K562 (cell line): ENCODE results near the gene SLC7A11. TPM values are rescaled to one million over a fixed set of nuclear protein-coding genes. Genes with fewer than 3 reads are reported as not detected.

Source experiments
- CTCFL ChIP-seq: IDR thresholded peaks from 2 replicates; pipeline ENCODE4 v1.6.1; 2011; ENCODE audit warnings: borderline replicate concordance, low read depth, mild to moderate bottlenecking, moderate library complexity, low read length; ENCODE audit not compliant: insufficient read depth, poor library complexity, severe bottlenecking
- E2F5 ChIP-seq: sonication (generic); formaldehyde crosslinking; IDR thresholded peaks from 2 replicates; pipeline ENCODE4 v1.8.0; 2022; ENCODE audit warnings: mild to moderate bottlenecking, missing genetic modification reagents
- EP300 ChIP-seq: IDR thresholded peaks from 2 replicates; pipeline ENCODE4 v1.6.1; 2012; ENCODE audit warnings: low read length, improper control_type of control experiment
- FOXP1 ChIP-seq: sonication (generic); formaldehyde crosslinking; IDR thresholded peaks from 2 replicates; pipeline ENCODE4 v1.8.0; 2022; ENCODE audit warnings: mild to moderate bottlenecking, missing genetic modification reagents
- HDGF ChIP-seq: fragments of 450-650 bp; IDR thresholded peaks from 2 replicates; pipeline ENCODE4 v1.6.1; 2016
- HLTF ChIP-seq: fragments of 450-650 bp; IDR thresholded peaks from 2 replicates; pipeline ENCODE4 v1.6.1; 2016
- HMGN3 ChIP-seq: IDR thresholded peaks from 2 replicates; pipeline ENCODE4 v1.6.1; 2011; ENCODE audit warnings: borderline replicate concordance, low read depth, mild to moderate bottlenecking, mixed read lengths, low read length; ENCODE audit not compliant: insufficient read length; ENCODE audit errors: extremely low read depth
- HOXB6 ChIP-seq: fragments of 250-450 bp; sonication (Bioruptor Pico); IDR thresholded peaks from 2 replicates; pipeline ENCODE4 v1.5.1; 2022; ENCODE audit warnings: mild to moderate bottlenecking, borderline replicate concordance
- MEF2A ChIP-seq: IDR thresholded peaks from 2 replicates; pipeline ENCODE4 v1.6.1; 2011; ENCODE audit warnings: low read depth, mild to moderate bottlenecking, low read length, moderate library complexity; ENCODE audit not compliant: control insufficient read depth
- MIER1 ChIP-seq: fragments of 450-650 bp; IDR thresholded peaks from 2 replicates; pipeline ENCODE4 v1.6.1; 2016; ENCODE audit warnings: antibody characterized with exemption, mild to moderate bottlenecking, low read depth
- PHTF2 ChIP-seq: fragments of 250-450 bp; sonication (Bioruptor Pico); IDR thresholded peaks from 2 replicates; pipeline ENCODE4 v1.5.0; 2021; ENCODE audit warnings: mild to moderate bottlenecking
- PPARD ChIP-seq: fragments of 250-450 bp; sonication (Bioruptor Pico); IDR thresholded peaks from 2 replicates; pipeline ENCODE4 v1.8.0; 2022; ENCODE audit warnings: inconsistent platforms, mild to moderate bottlenecking, moderate library complexity
- RCOR1 ChIP-seq, 2 experiments: IDR thresholded peaks; 2 replicates each; pipeline ENCODE4 v1.6.1; 2012; ENCODE audit warnings: low read depth in 2 of 2, low read length in 2 of 2, borderline replicate concordance in 1 of 2, improper control_type of control experiment in 1 of 2
- RHOXF2B ChIP-seq: fragments of 250-450 bp; sonication (Bioruptor Pico); conservative IDR thresholded peaks from 2 replicates; pipeline ENCODE4 v1.5.1; 2021
- SIN3A ChIP-seq, 2 experiments: fragments of 150-350 bp in 1 of 2; IDR thresholded peaks; 2 replicates each; pipeline ENCODE4 v1.6.1; 2011 to 2016; ENCODE audit warnings: borderline replicate concordance in 2 of 2, low read depth in 2 of 2, low read length in 2 of 2, mild to moderate bottlenecking in 2 of 2, moderate library complexity in 2 of 2; ENCODE audit not compliant: control insufficient read depth in 1 of 2
- SMARCE1 ChIP-seq: fragments of 450-650 bp; IDR thresholded peaks from 2 replicates; pipeline ENCODE4 v1.7.1; 2016; ENCODE audit warnings: mild to moderate bottlenecking
- XRCC5 ChIP-seq: fragments of 200-400 bp; formaldehyde crosslinking; IDR thresholded peaks from 2 replicates; pipeline ENCODE4 v1.6.1; 2017; ENCODE audit warnings: low read depth, mild to moderate bottlenecking, low read length
- ZBTB1 ChIP-seq: sonication (generic); formaldehyde crosslinking; IDR thresholded peaks from 2 replicates; pipeline ENCODE4 v1.8.1; 2023; ENCODE audit warnings: missing genetic modification reagents, low read depth, mild to moderate bottlenecking, borderline replicate concordance
- ZNF197 ChIP-seq: fragments of 200-800 bp; sonication (Bioruptor generic); IDR thresholded peaks from 2 replicates; pipeline ENCODE4 v1.6.1; 2016; ENCODE audit warnings: low read depth, missing genetic modification characterization, missing compliant biosample characterization
- ZNF586 ChIP-seq: fragments of 450-650 bp; formaldehyde crosslinking; conservative IDR thresholded peaks from 2 replicates; pipeline ENCODE4 v1.4.0; 2020; ENCODE audit warnings: mild to moderate bottlenecking, moderate library complexity
- polyA plus RNA-seq, 8 experiments: library from polyadenylated mRNA; depleted of rRNA in 4 of 8; stranded (reverse) in 5 of 8; unstranded in 3 of 8; fragments of >200 nt; fragmentation: Nextera tagmentation in 2 of 8; fragmentation: Illumina TruSeq in 1 of 8; extraction: Ambion mirVana in 2 of 8; extraction: Trizol in 1 of 8; gene quantifications; 2 replicates each; pipeline versions ENCODE4 v1.2.1 to v1.2.3, GENCODE V29; 2011 to 2014; ENCODE audit warnings: inconsistent platforms in 1 of 8, missing spikeins in 1 of 8
- total RNA-seq, 7 experiments: library from RNA; depleted of rRNA in 6 of 7; stranded (reverse); fragments of >200 nt in 6 of 7; fragmentation: Illumina TruSeq in 2 of 7; extraction: Trizol in 2 of 7; gene quantifications; 2 replicates each; pipeline versions ENCODE4 v1.2.1 to v1.2.3, GENCODE V29; 2011 to 2021; ENCODE audit warnings: low replicate concordance in 1 of 7
- TF ChIP-seq, protein P1 (sequence below): fragments of 250-450 bp; sonication (Bioruptor Pico); IDR thresholded peaks from 2 replicates; pipeline ENCODE4 v1.9.0; 2021; ENCODE audit warnings: mild to moderate bottlenecking, inconsistent platforms
- TF ChIP-seq, protein P2 (sequence below): fragments of 250-450 bp; sonication (Bioruptor Pico); IDR thresholded peaks from 2 replicates; pipeline ENCODE4 v1.5.0; 2021

The SLC7A11 gene
- total and polyA plus RNA-seq, 9 of the 15 experiments (the other 6 are each of a cell fraction or from before 2014, with no cell fraction given): 4.5 to 26.1 (median 13.5) TPM

DNA sequence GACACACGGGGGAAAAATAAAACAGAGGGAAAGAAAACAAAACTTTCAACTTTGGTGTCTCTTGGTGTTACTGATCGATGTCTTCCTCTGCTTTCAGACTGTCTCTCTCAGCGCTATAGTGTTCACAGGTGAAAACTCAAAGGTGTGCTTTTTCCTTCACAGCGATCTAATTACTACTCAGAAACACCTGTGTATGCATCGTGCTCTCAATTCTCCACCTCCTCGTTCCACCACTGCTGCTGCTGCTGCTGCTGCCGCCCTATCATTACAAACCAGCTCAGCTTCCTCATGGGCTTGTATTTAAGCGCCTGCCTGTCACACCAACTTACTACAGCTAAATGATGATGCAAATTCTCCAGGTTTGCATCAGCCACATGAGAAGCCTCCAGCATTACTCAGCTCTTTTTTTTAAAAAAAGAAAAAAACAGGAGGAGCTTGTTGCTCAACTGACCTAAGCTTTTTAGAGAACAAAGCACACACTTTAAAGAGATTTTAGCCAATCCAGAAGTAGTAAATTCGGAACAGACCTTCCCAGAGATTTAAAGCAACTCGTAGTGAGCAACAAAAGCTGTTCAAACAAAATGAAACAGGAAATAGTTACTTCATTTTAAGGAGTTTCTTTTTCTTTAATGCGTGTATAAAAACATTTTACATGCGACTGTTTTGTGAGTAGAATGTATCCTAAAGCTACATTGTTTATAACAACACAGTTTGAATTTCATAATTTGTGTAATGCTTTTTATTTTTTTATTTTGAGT lies at the start of gene SLC7A11 (continued):
- TF ChIP-seq EP300: peak; percentile 91
- no peak for TF ChIP-seq RHOXF2B (CRISPR knock-in tag)
- TF ChIP-seq ZNF586 (CRISPR knock-in tag): no peak
- TF ChIP-seq FOXP1 (CRISPR knock-in tag): no peak
- TF ChIP-seq ZBTB1 (CRISPR knock-in tag): no peak
- TF ChIP-seq XRCC5: no peak
- 0 out of 2 replicates have a peak, but pooled peaks have one; percentile 65 for TF ChIP-seq ZNF197 (CRISPR knock-in tag)
- no peak for TF ChIP-seq PHTF2 (CRISPR knock-in tag)
- TF ChIP-seq HMGN3: no peak
- TF ChIP-seq HDGF: no peak
- TF ChIP-seq CTCFL: no peak
- TF ChIP-seq HLTF: 0 out of 2 replicates have a peak, but pooled peaks have one; percentile 61
- TF ChIP-seq, protein P1, sequence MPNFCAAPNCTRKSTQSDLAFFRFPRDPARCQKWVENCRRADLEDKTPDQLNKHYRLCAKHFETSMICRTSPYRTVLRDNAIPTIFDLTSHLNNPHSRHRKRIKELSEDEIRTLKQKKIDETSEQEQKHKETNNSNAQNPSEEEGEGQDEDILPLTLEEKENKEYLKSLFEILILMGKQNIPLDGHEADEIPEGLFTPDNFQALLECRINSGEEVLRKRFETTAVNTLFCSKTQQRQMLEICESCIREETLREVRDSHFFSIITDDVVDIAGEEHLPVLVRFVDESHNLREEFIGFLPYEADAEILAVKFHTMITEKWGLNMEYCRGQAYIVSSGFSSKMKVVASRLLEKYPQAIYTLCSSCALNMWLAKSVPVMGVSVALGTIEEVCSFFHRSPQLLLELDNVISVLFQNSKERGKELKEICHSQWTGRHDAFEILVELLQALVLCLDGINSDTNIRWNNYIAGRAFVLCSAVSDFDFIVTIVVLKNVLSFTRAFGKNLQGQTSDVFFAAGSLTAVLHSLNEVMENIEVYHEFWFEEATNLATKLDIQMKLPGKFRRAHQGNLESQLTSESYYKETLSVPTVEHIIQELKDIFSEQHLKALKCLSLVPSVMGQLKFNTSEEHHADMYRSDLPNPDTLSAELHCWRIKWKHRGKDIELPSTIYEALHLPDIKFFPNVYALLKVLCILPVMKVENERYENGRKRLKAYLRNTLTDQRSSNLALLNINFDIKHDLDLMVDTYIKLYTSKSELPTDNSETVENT (CRISPR knock-in tag): no peak
- TF ChIP-seq, protein P2, sequence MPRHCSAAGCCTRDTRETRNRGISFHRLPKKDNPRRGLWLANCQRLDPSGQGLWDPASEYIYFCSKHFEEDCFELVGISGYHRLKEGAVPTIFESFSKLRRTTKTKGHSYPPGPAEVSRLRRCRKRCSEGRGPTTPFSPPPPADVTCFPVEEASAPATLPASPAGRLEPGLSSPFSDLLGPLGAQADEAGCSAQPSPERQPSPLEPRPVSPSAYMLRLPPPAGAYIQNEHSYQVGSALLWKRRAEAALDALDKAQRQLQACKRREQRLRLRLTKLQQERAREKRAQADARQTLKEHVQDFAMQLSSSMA (CRISPR knock-in tag): peak; percentile 31; the same call in 1 of the 2 replicates
- no peak for TF ChIP-seq HOXB6 (CRISPR knock-in tag)
- peak in 1 of 2 experiments; percentile 15; a peak in 2 of 4 replicates for TF ChIP-seq RCOR1 (IDR thresholded peaks at IDR 0.05; ENCODE audit: borderline replicate concordance in 1 of 2, low read depth in 2 of 2, low read length in 2 of 2)
- TF ChIP-seq SMARCE1: no peak; the same call in none of the 2 replicates
- no peak for TF ChIP-seq MEF2A
- peak; percentile 37; the same call in 1 of the 2 replicates for TF ChIP-seq E2F5 (CRISPR knock-in tag)
- TF ChIP-seq PPARD: no peak
- TF ChIP-seq MIER1: no peak
- TF ChIP-seq SIN3A (IDR thresholded peaks at IDR 0.05; ENCODE audit: borderline replicate concordance in 2 of 2, control insufficient read depth in 1 of 2, low read depth in 2 of 2, low read length in 2 of 2): 0 out of 4 replicates have a peak, but pooled peaks of 1 of the 2 experiments have one; percentile 6
